Measurements from ENCODE around the gene KCNJ6. TPM values are rescaled to one million over a fixed set of nuclear protein-coding genes. Genes with fewer than 3 reads are reported as not detected.

The KCNJ6 gene
- total and polyA plus RNA-seq, 9 of the 15 experiments (the other 6 are each of a cell fraction or from before 2014, with no cell fraction given): 0.06 to 0.21 (median 0.13) TPM; not detected in 1

DNA sequence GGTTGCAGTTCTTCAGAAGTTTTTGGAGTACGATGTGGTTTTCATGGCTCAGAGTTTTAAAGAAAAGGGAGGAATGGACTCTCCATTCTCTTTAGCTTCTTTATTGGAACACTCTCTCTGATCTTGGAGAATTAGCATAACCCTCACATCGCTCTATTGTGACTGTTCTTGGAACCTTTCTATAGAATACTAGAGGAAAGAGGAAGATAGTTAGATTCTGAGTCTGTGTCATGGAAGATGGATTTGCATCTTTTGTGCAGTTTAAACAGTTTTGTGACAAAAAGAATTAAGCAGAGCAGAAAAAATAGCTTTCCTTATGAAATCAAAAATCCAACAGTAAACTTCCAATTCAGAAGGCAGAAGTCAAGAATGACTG, 61.0 kb downstream of the KCNJ6 start:
- POLR2A ChIA-PET: no interaction called here
- WGBS (ENCODE audit: insufficient coverage, low coverage, missing lambda C conversion rate): 0% methylated on average over 2 of the region's 2 CpGs
- no peak for TF ChIP-seq ZNF175 (CRISPR knock-in tag; IDR thresholded peaks at IDR 0.05; ENCODE audit: low read depth)
- no peak overlapping the region for H2AFZ ChIP-seq (ENCODE audit: low read depth, low read length)
- ATAC-seq (no peak), FAIRE-seq (no peak), DNase-seq (ENCODE audit: extremely low read depth in 1 of 4, low spot score in 3 of 4) (no peak)
- in situ Hi-C loops (cut with MboI) (no loop called here), intact Hi-C loops (cut with micrococcal nuclease) (no loop called here)
- H3K9me3 ChIP-seq (replicated peaks; ENCODE audit: control insufficient read depth, insufficient read depth, low read depth, low read length): no peaks in the 10 kb centered on the region
- H3K4me2 ChIP-seq (ENCODE audit: insufficient read depth, low read length): no peak overlapping the region
- no peak overlapping the region for H3K27ac ChIP-seq (ENCODE audit: extremely low read depth, low read depth, low read length)
- H3K9me1 ChIP-seq (ENCODE audit: control insufficient read depth, insufficient read depth, low read length): no peaks in the 10 kb centered on the region
- H3K4me3 ChIP-seq: no peak overlapping the region
- H3K9ac ChIP-seq (ENCODE audit: insufficient read depth in 1 of 2, low read depth in 2 of 2, low read length in 2 of 2): no peak overlapping the region
- H3K27me3 ChIP-seq (ENCODE audit: control insufficient read depth in 2 of 2, insufficient read depth in 2 of 2, low read length in 2 of 2): peaks cover 0 to 5% of the 10 kb centered on the region in 2 experiments; a peak in 1 of 5 replicates
- no TSS peak for BruUV-seq (replicated peaks)
- H4K20me1 ChIP-seq (replicated peaks; ENCODE audit: control insufficient read depth, insufficient read depth, low read length): no peaks in the 10 kb centered on the region
- no peaks in the 10 kb centered on the region for H3K79me2 ChIP-seq (ENCODE audit: control insufficient read depth, insufficient read depth, low read length)
- CTCF ChIA-PET (ENCODE audit: low intra/inter-chr PET ratio): interaction anchor here (0.6 kb wide), 1 partner anchor 30 kb away, joined by 3 read pairs; no protein-coding TSS in a partner anchor
- no peaks in the 10 kb centered on the region for H3K36me3 ChIP-seq (ENCODE audit: control insufficient read depth, insufficient read depth, low read length)
- no peaks in the 10 kb centered on the region for H3K4me1 ChIP-seq (replicated peaks in 1 of 2; ENCODE audit: control insufficient read depth in 2 of 2, insufficient read depth in 2 of 2, low read length in 2 of 2)

DNA sequence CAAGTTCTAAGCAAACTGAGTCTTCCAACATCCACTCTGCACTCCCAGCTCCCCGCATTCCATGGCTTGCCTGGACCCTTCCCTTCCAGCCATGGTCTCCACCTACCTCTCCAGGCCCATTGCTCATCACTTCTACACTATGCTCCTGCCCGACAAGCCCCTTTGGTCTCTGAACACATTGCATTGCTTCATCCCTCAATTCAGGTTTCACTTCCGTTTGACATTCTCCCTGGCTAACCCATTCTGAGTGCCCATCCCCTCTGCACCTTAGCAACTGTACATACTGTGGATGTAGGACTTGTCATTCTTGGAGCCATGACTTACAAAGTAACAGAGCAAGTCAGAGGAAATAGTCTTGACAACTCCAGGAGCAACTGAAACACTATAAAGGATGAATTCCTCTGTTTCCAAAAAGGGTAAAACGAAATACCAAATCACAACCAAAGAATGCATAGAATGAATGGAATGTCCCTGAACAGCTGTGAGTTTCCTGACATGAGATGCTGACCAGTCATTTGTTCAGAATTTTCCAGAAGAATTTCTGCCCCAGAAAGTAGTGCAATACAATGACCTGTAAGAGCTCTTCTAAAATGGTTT, 66.7 kb downstream of the KCNJ6 start:
- H3K36me3 ChIP-seq (ENCODE audit: control insufficient read depth, insufficient read depth, low read length): no peaks in the 10 kb centered on the region
- ChIA-PET CTCF (ENCODE audit: low intra/inter-chr PET ratio) (no interaction called here), POLR2A (interaction anchor here (0.7 kb wide), 1 partner anchor 16 kb away, joined by 3 read pairs; no protein-coding TSS in a partner anchor)
- no peak overlapping the region for H3K4me3 ChIP-seq
- no peak overlapping the region for H3K4me2 ChIP-seq (ENCODE audit: insufficient read depth, low read length)
- no peak for TF ChIP-seq NCOA4 (IDR thresholded peaks at IDR 0.05; ENCODE audit: partially characterized antibody)
- TF ChIP-seq, protein P1, sequence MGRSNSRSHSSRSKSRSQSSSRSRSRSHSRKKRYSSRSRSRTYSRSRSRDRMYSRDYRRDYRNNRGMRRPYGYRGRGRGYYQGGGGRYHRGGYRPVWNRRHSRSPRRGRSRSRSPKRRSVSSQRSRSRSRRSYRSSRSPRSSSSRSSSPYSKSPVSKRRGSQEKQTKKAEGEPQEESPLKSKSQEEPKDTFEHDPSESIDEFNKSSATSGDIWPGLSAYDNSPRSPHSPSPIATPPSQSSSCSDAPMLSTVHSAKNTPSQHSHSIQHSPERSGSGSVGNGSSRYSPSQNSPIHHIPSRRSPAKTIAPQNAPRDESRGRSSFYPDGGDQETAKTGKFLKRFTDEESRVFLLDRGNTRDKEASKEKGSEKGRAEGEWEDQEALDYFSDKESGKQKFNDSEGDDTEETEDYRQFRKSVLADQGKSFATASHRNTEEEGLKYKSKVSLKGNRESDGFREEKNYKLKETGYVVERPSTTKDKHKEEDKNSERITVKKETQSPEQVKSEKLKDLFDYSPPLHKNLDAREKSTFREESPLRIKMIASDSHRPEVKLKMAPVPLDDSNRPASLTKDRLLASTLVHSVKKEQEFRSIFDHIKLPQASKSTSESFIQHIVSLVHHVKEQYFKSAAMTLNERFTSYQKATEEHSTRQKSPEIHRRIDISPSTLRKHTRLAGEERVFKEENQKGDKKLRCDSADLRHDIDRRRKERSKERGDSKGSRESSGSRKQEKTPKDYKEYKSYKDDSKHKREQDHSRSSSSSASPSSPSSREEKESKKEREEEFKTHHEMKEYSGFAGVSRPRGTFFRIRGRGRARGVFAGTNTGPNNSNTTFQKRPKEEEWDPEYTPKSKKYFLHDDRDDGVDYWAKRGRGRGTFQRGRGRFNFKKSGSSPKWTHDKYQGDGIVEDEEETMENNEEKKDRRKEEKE (IDR thresholded peaks at IDR 0.05; ENCODE audit: borderline replicate concordance in 1 of 2, control insufficient read depth in 1 of 2, low read depth in 2 of 2, low read length in 1 of 2): no peak
- no peak for TF ChIP-seq NFATC3 (IDR thresholded peaks at IDR 0.05)
- no peak for TF ChIP-seq XRCC3 (IDR thresholded peaks at IDR 0.05)
- TF ChIP-seq CCAR2 (IDR thresholded peaks at IDR 0.05; ENCODE audit: low read depth, low read length): no peak
- H3K27me3 ChIP-seq (ENCODE audit: control insufficient read depth in 2 of 2, insufficient read depth in 2 of 2, low read length in 2 of 2): peaks cover 0 to 6% of the 10 kb centered on the region in 2 experiments; a peak in 2 of 5 replicates
- DNase-seq (ENCODE audit: extremely low read depth in 1 of 4, low spot score in 3 of 4): no peak
- WGBS (ENCODE audit: insufficient coverage, low coverage, missing lambda C conversion rate): 0% methylated on average over 4 of the region's 4 CpGs
- no peaks in the 10 kb centered on the region for H3K79me2 ChIP-seq (ENCODE audit: control insufficient read depth, insufficient read depth, low read length)
- no peak for FAIRE-seq
- no peak overlapping the region for H3K9ac ChIP-seq (ENCODE audit: insufficient read depth in 1 of 2, low read depth in 2 of 2, low read length in 2 of 2)
- no peak for ATAC-seq
- BruUV-seq (replicated peaks): no TSS peak
- intact Hi-C loops (cut with micrococcal nuclease) (no loop called here), in situ Hi-C loops (cut with MboI) (no loop called here)
- H3K9me1 ChIP-seq (ENCODE audit: control insufficient read depth, insufficient read depth, low read length): no peaks in the 10 kb centered on the region
- H3K9me3 ChIP-seq (replicated peaks; ENCODE audit: control insufficient read depth, insufficient read depth, low read depth, low read length): no peaks in the 10 kb centered on the region
- no peaks in the 10 kb centered on the region for H3K4me1 ChIP-seq (replicated peaks in 1 of 2; ENCODE audit: control insufficient read depth in 2 of 2, insufficient read depth in 2 of 2, low read length in 2 of 2)
- H3K27ac ChIP-seq (ENCODE audit: extremely low read depth, low read depth, low read length): no peak overlapping the region
- no peak overlapping the region for H2AFZ ChIP-seq (ENCODE audit: low read depth, low read length)
- H4K20me1 ChIP-seq (replicated peaks; ENCODE audit: control insufficient read depth, insufficient read depth, low read length): no peaks in the 10 kb centered on the region

Measured in K562 (cell line).